ENCODE measurements around the gene ANKFN1. TPM values are rescaled to one million over a fixed set of nuclear protein-coding genes. Genes with fewer than 3 reads are reported as not detected.

The ANKFN1 gene
- total and polyA plus RNA-seq, 10 of the 15 experiments (the other 5 are each of a cell fraction or from before 2014, with no cell fraction given), result 0.19 TPM; not detected in 9

DNA sequence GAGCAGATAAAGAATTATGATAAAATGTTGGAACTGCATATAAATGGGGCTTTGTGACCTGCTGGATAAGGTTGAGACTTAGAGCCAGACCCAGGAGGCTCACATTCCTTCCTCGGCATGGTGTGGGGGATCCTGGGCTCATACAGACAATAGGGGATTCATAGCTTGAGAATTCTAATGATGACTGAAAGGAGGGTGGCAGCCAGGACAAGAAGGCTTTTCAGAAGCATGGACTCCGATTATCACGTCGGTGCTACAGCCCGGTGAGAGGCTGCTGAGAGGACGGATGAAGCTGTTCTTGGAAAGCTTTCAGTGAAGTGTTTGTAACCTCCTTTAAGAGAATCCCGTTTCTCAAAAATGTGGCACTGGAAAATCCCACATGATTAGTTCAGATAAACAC is 167.2 kb downstream of the ANKFN1 start:
- intact Hi-C loops (cut with micrococcal nuclease; ENCODE audit: unreplicated experiment), result no loop called here
- in situ Hi-C loops (cut with MboI), result no loop called here
- Histone ChIP-seq H4K20me1 (ENCODE audit: control insufficient read depth, insufficient read depth) (no peaks in the 10 kb centered on the region), H2AFZ (ENCODE audit: control insufficient read depth, low read depth, low read length) (no peak overlapping the region), H3K9ac (ENCODE audit: control insufficient read depth, insufficient read depth, low read length) (no peak overlapping the region), H3K79me2 (ENCODE audit: control insufficient read depth, insufficient read depth, low read length) (no peaks in the 10 kb centered on the region), H3K4me2 (ENCODE audit: control insufficient read depth, insufficient read depth) (no peak overlapping the region), H3K27me3 (replicated peaks in 1 of 2; ENCODE audit: control insufficient read depth in 2 of 2, insufficient read depth in 2 of 2, low read length in 1 of 2) (no peaks in the 10 kb centered on the region), H3K4me3 (no peak overlapping the region), H3K9me3 (replicated peaks; ENCODE audit: control insufficient read depth, insufficient read depth, low read length) (no peaks in the 10 kb centered on the region), H3K4me1 (ENCODE audit: control insufficient read depth, insufficient read depth, low read length) (no peaks in the 10 kb centered on the region), H3K27ac (ENCODE audit: control insufficient read depth, insufficient read depth) (no peak overlapping the region), H3K36me3 (ENCODE audit: control insufficient read depth in 2 of 2, insufficient read depth in 2 of 2, low read length in 1 of 2) (no peaks in the 10 kb centered on the region)
- WGBS (ENCODE audit: insufficient coverage, insufficient replicate concordance, low lambda C conversion rate, missing lambda C conversion rate), result 44% methylated on average over 7 of the region's 7 CpGs
- DNase-seq (ENCODE audit: low read depth, low spot score) (no peak), ATAC-seq (no peak), FAIRE-seq (no peak)
- no TSS peak for BruUV-seq (replicated peaks)
- CTCF ChIA-PET, result interaction anchor here (0.9 to 1.7 kb wide), 6 partner anchors 11 to 602 kb away, joined by 3 to 7 read pairs (median 6); no protein-coding TSS in a partner anchor
- RAD21 ChIA-PET (ENCODE audit: unreplicated experiment), result interaction anchor here (1.4 kb wide), 1 partner anchor 33 kb away, joined by 3 read pairs; no protein-coding TSS in a partner anchor
- POLR2A ChIA-PET, result no interaction called here
- SMC1A ChIA-PET (ENCODE audit: uncharacterized antibody, unreplicated experiment), result interaction anchor here (0.6 to 1.0 kb wide), 2 partner anchors 17 to 114 kb away, joined by 3 read pairs; no protein-coding TSS in a partner anchor
- TF ChIP-seq STAT1 (conservative IDR thresholded peaks at IDR 0.05) (no peak), CHD2 (IDR thresholded peaks at IDR 0.05; ENCODE audit: borderline replicate concordance, low read depth, low read length) (no peak), CHD4 (IDR thresholded peaks at IDR 0.05) (no peak), NFYB (IDR thresholded peaks at IDR 0.05; ENCODE audit: insufficient read depth, low read depth, low read length) (no peak), NFYA (IDR thresholded peaks at IDR 0.05; ENCODE audit: borderline replicate concordance, low read depth, low read length) (no peak), DPF2 (IDR thresholded peaks at IDR 0.05) (no peak), CBX5 (IDR thresholded peaks at IDR 0.05; ENCODE audit: low read depth) (no peak), ASH2L (IDR thresholded peaks at IDR 0.05; ENCODE audit: borderline replicate concordance, low read depth) (no peak), EGR1 (IDR thresholded peaks at IDR 0.05; ENCODE audit: borderline replicate concordance in 1 of 2, low read depth in 2 of 2, low read length in 2 of 2) (no peak), CREB1 (IDR thresholded peaks at IDR 0.05; ENCODE audit: low read depth) (no peak), EZH2 (IDR thresholded peaks at IDR 0.05; ENCODE audit: borderline replicate concordance, control insufficient read depth, low read depth, low read length) (no peak), SRF (IDR thresholded peaks at IDR 0.05; ENCODE audit: low read depth in 2 of 2, low read length in 2 of 2) (no peak), ZNF217 (IDR thresholded peaks at IDR 0.05) (no peak)
- TF ChIP-seq, protein P1, sequence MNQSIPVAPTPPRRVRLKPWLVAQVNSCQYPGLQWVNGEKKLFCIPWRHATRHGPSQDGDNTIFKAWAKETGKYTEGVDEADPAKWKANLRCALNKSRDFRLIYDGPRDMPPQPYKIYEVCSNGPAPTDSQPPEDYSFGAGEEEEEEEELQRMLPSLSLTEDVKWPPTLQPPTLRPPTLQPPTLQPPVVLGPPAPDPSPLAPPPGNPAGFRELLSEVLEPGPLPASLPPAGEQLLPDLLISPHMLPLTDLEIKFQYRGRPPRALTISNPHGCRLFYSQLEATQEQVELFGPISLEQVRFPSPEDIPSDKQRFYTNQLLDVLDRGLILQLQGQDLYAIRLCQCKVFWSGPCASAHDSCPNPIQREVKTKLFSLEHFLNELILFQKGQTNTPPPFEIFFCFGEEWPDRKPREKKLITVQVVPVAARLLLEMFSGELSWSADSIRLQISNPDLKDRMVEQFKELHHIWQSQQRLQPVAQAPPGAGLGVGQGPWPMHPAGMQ (IDR thresholded peaks at IDR 0.05; ENCODE audit: borderline replicate concordance), result no peak
- TF ChIP-seq, protein P2, sequence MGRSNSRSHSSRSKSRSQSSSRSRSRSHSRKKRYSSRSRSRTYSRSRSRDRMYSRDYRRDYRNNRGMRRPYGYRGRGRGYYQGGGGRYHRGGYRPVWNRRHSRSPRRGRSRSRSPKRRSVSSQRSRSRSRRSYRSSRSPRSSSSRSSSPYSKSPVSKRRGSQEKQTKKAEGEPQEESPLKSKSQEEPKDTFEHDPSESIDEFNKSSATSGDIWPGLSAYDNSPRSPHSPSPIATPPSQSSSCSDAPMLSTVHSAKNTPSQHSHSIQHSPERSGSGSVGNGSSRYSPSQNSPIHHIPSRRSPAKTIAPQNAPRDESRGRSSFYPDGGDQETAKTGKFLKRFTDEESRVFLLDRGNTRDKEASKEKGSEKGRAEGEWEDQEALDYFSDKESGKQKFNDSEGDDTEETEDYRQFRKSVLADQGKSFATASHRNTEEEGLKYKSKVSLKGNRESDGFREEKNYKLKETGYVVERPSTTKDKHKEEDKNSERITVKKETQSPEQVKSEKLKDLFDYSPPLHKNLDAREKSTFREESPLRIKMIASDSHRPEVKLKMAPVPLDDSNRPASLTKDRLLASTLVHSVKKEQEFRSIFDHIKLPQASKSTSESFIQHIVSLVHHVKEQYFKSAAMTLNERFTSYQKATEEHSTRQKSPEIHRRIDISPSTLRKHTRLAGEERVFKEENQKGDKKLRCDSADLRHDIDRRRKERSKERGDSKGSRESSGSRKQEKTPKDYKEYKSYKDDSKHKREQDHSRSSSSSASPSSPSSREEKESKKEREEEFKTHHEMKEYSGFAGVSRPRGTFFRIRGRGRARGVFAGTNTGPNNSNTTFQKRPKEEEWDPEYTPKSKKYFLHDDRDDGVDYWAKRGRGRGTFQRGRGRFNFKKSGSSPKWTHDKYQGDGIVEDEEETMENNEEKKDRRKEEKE (IDR thresholded peaks at IDR 0.05), result no peak
- TF ChIP-seq, protein P3, sequence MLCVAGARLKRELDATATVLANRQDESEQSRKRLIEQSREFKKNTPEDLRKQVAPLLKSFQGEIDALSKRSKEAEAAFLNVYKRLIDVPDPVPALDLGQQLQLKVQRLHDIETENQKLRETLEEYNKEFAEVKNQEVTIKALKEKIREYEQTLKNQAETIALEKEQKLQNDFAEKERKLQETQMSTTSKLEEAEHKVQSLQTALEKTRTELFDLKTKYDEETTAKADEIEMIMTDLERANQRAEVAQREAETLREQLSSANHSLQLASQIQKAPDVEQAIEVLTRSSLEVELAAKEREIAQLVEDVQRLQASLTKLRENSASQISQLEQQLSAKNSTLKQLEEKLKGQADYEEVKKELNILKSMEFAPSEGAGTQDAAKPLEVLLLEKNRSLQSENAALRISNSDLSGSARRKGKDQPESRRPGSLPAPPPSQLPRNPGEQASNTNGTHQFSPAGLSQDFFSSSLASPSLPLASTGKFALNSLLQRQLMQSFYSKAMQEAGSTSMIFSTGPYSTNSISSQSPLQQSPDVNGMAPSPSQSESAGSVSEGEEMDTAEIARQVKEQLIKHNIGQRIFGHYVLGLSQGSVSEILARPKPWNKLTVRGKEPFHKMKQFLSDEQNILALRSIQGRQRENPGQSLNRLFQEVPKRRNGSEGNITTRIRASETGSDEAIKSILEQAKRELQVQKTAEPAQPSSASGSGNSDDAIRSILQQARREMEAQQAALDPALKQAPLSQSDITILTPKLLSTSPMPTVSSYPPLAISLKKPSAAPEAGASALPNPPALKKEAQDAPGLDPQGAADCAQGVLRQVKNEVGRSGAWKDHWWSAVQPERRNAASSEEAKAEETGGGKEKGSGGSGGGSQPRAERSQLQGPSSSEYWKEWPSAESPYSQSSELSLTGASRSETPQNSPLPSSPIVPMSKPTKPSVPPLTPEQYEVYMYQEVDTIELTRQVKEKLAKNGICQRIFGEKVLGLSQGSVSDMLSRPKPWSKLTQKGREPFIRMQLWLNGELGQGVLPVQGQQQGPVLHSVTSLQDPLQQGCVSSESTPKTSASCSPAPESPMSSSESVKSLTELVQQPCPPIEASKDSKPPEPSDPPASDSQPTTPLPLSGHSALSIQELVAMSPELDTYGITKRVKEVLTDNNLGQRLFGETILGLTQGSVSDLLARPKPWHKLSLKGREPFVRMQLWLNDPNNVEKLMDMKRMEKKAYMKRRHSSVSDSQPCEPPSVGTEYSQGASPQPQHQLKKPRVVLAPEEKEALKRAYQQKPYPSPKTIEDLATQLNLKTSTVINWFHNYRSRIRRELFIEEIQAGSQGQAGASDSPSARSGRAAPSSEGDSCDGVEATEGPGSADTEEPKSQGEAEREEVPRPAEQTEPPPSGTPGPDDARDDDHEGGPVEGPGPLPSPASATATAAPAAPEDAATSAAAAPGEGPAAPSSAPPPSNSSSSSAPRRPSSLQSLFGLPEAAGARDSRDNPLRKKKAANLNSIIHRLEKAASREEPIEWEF (IDR thresholded peaks at IDR 0.05; ENCODE audit: insufficient replicate concordance, low read depth, low read length), result no peak
